H1 (cell line): ENCODE measurements around the gene BRD9. TPM values are rescaled to one million over a fixed set of nuclear protein-coding genes. Genes with fewer than 3 reads are reported as not detected.
"Not testable (repeated sequence)": the region's sequence is repeated elsewhere in the genome, so short reads cannot be mapped to it uniquely, and the experiment has no call there.

Source experiments
- CTCF ChIA-PET: fragments of 300-600 bp; sonication (Branson Sonifier 250); formaldehyde crosslinking; loops from one replicate; lab custom pipeline; 2021; ENCODE audit not compliant: partially characterized antibody; lab: Charles Lee
- POLR2A ChIA-PET: fragments of 300-600 bp; sonication (Branson Sonifier 250); formaldehyde crosslinking; loops from one replicate; lab custom pipeline; 2021; ENCODE audit warnings: inconsistent platforms; ENCODE audit not compliant: partially characterized antibody; lab: Charles Lee
- DNase-seq, 2 experiments: peaks; one replicate each; pipeline versions ENCODE4 v3.0.0 to v3.0.0-alpha.2; 2010 to 2022; ENCODE audit warnings: low spot score in 2 of 2, low read depth in 1 of 2, mixed read lengths in 1 of 2
- FAIRE-seq: peaks from 2 replicates; lab custom pipeline; 2011; peaks lifted over from hg19 to GRCh38; lab: Jason Lieb, UNC
- H2AFZ ChIP-seq: 2 replicates; pipeline ENCODE4 v1.8.1; 2012; ENCODE audit warnings: low read length, inconsistent platforms
- H2AK5ac ChIP-seq: 2 replicates; pipeline ENCODE4 v1.6.1; 2013; ENCODE audit warnings: low read depth, low read length
- H2BK120ac ChIP-seq: replicated peaks from 2 replicates; pipeline ENCODE3; 2013; ENCODE audit warnings: low read depth, low read length, inconsistent platforms
- H2BK12ac ChIP-seq: 2 replicates; pipeline ENCODE4 v1.6.1; 2013; ENCODE audit warnings: low read depth, low read length
- H2BK15ac ChIP-seq: 2 replicates; pipeline ENCODE4 v1.6.1; 2013; ENCODE audit warnings: low read length
- H2BK20ac ChIP-seq: 2 replicates; pipeline ENCODE4 v1.6.1; 2013; ENCODE audit warnings: low read length
- H2BK5ac ChIP-seq: 2 replicates; pipeline ENCODE4 v1.6.1; 2013; ENCODE audit warnings: low read depth, low read length
- H3K14ac ChIP-seq: 2 replicates; pipeline ENCODE4 v1.6.1; 2013; ENCODE audit warnings: inconsistent platforms; ENCODE audit not compliant: insufficient read length
- H3K18ac ChIP-seq: 2 replicates; pipeline ENCODE4 v1.6.1; 2013; ENCODE audit warnings: low read length; ENCODE audit errors: extremely low read depth
- H3K23ac ChIP-seq: 2 replicates; pipeline ENCODE4 v1.6.1; 2013; ENCODE audit warnings: inconsistent platforms; ENCODE audit not compliant: insufficient read length
- H3K23me2 ChIP-seq: 2 replicates; pipeline ENCODE4 v1.6.1; 2013; ENCODE audit warnings: low read depth, low read length
- H3K27ac ChIP-seq: 2 replicates; pipeline ENCODE4 v1.6.1; 2011; ENCODE audit warnings: low read depth, low read length, inconsistent platforms
- H3K27me3 ChIP-seq, 4 experiments: replicated peaks in 1 of 4; 1 replicate in 1 of 4; 2 replicates in 3 of 4; pipeline versions ENCODE4 v1.6.1 to v1.8.1; 2011 to 2013; ENCODE audit warnings: low read length in 3 of 4, mild to moderate bottlenecking in 3 of 4, inconsistent platforms in 2 of 4, mixed read lengths in 2 of 4, moderate library complexity in 1 of 4; ENCODE audit not compliant: control insufficient read depth in 3 of 4, insufficient read depth in 3 of 4; ENCODE audit errors: extremely low read depth in 1 of 4
- H3K36me3 ChIP-seq, 4 experiments: 2 replicates each; pipeline versions ENCODE4 v1.6.1 to v1.8.1; 2011 to 2013; ENCODE audit warnings: mild to moderate bottlenecking in 4 of 4, low read length in 3 of 4, moderate library complexity in 2 of 4, control low read depth in 1 of 4, inconsistent platforms in 1 of 4; ENCODE audit not compliant: insufficient read depth in 4 of 4, control insufficient read depth in 2 of 4
- H3K4ac ChIP-seq: replicated peaks from 2 replicates; pipeline ENCODE3; 2013; ENCODE audit warnings: low read length, low read depth, mixed read lengths, inconsistent platforms; ENCODE audit not compliant: insufficient read length
- H3K4me1 ChIP-seq, 4 experiments: replicated peaks in 1 of 4; 1 replicate in 1 of 4; 2 replicates in 3 of 4; pipeline versions ENCODE4 v1.6.1 to v1.8.1; 2011 to 2013; ENCODE audit warnings: low read length in 3 of 4, inconsistent platforms in 2 of 4, mixed read lengths in 1 of 4; ENCODE audit not compliant: insufficient read depth in 4 of 4, control insufficient read depth in 3 of 4
- H3K4me2 ChIP-seq, 2 experiments: 2 replicates each; pipeline versions ENCODE4 v1.6.1 to v1.8.1; 2011 to 2013; ENCODE audit warnings: low read depth in 2 of 2, low read length in 2 of 2, control low read depth in 1 of 2, inconsistent platforms in 1 of 2, mild to moderate bottlenecking in 1 of 2; ENCODE audit not compliant: insufficient read depth in 1 of 2
- H3K4me3 ChIP-seq, 4 experiments: fragments of 200-600, 300-600 bp in 1 of 4; sonication (generic), shearing (Covaris generic), sonication (Bioruptor Twin) in 1 of 4; 2 replicates each; pipeline versions ENCODE4 v1.5.1 to v1.8.1; 2011 to 2016; ENCODE audit warnings: low read length in 4 of 4, low read depth in 3 of 4, control low read depth in 2 of 4, inconsistent platforms in 2 of 4, mild to moderate bottlenecking in 2 of 4, mixed read lengths in 1 of 4, moderate library complexity in 1 of 4; ENCODE audit not compliant: insufficient read depth in 2 of 4; ENCODE audit errors: extremely low read depth in 1 of 4
- H3K56ac ChIP-seq: replicated peaks from 2 replicates; pipeline ENCODE3; 2013; ENCODE audit warnings: low read depth, mild to moderate bottlenecking, mixed read lengths, low read length, inconsistent platforms; ENCODE audit not compliant: insufficient read length
- H3K79me1 ChIP-seq: 2 replicates; pipeline ENCODE4 v1.6.1; 2013; ENCODE audit warnings: low read depth, low read length, control low read depth
- H3K79me2 ChIP-seq, 2 experiments: 2 replicates each; pipeline versions ENCODE4 v1.6.1 to v1.8.1; 2012 to 2013; ENCODE audit warnings: low read length in 2 of 2, mild to moderate bottlenecking in 2 of 2, inconsistent platforms in 1 of 2; ENCODE audit not compliant: insufficient read depth in 2 of 2, control insufficient read depth in 1 of 2
- H3K9ac ChIP-seq, 4 experiments: replicated peaks in 1 of 4; 1 replicate in 1 of 4; 2 replicates in 3 of 4; pipeline versions ENCODE4 v1.6.1 to v1.8.1; 2011 to 2013; ENCODE audit warnings: low read depth in 3 of 4, low read length in 3 of 4, control low read depth in 2 of 4, mild to moderate bottlenecking in 2 of 4, moderate library complexity in 2 of 4, inconsistent platforms in 1 of 4; ENCODE audit errors: extremely low read depth in 1 of 4
- H3K9me3 ChIP-seq, 2 experiments: 2 replicates each; pipeline versions ENCODE4 v1.6.1 to v1.8.1; 2012 to 2013; ENCODE audit warnings: mild to moderate bottlenecking in 2 of 2, moderate library complexity in 2 of 2, control low read depth in 1 of 2, inconsistent platforms in 1 of 2, low read depth in 1 of 2, low read length in 1 of 2, mixed read lengths in 1 of 2; ENCODE audit not compliant: insufficient read depth in 2 of 2
- H4K20me1 ChIP-seq, 2 experiments: replicated peaks in 1 of 2; 2 replicates each; pipeline versions ENCODE3 to v1.8.1; 2011 to 2013; ENCODE audit warnings: inconsistent platforms in 2 of 2, low read length in 2 of 2, mild to moderate bottlenecking in 1 of 2; ENCODE audit not compliant: insufficient read depth in 2 of 2, control insufficient read depth in 1 of 2
- H4K5ac ChIP-seq: 2 replicates; pipeline ENCODE4 v1.6.1; 2013; ENCODE audit warnings: low read length, low read depth, mixed read lengths, inconsistent platforms; ENCODE audit not compliant: insufficient read length
- H4K8ac ChIP-seq: 2 replicates; pipeline ENCODE4 v1.8.0; 2013; ENCODE audit warnings: mild to moderate bottlenecking, moderate library complexity, low read length, inconsistent platforms; ENCODE audit not compliant: insufficient read depth; ENCODE audit errors: extremely low read depth
- H4K91ac ChIP-seq: replicated peaks from 2 replicates; pipeline ENCODE3; 2013; ENCODE audit warnings: low read length, mixed read lengths, inconsistent platforms; ENCODE audit not compliant: insufficient read length
- WGBS, 2 experiments: shearing (Covaris generic) in 1 of 2; methylation state at CpG; one replicate each; pipeline versions ENCODE4 v1.1.6 to v1.1.7; 2013 to 2015; ENCODE audit warnings: low lambda C conversion rate in 2 of 2, mixed read lengths in 2 of 2, inconsistent platforms in 1 of 2, low coverage in 1 of 2, missing lambda C conversion rate in 1 of 2; ENCODE audit not compliant: insufficient replicate concordance in 2 of 2, insufficient coverage in 1 of 2, insufficient read length in 1 of 2; ENCODE audit errors: extremely low coverage in 1 of 2, missing lambda C conversion rate in 1 of 2; 5-methylcytosine and 5-hydroxymethylcytosine counted together
- polyA plus RNA-seq, 7 experiments: library from polyadenylated mRNA; depleted of rRNA in 3 of 7; stranded (reverse) in 5 of 7; unstranded in 2 of 7; fragments of >200 nt in 5 of 7; fragments of 200-250 nt in 2 of 7; gene quantifications; 1 replicate in 5 of 7; 2 replicates in 1 of 7; 4 replicates in 1 of 7; pipeline versions ENCODE4 v1.2.1 to v1.2.3, GENCODE V29; 2011 to 2013; ENCODE audit warnings: missing spikeins in 2 of 7, mixed read lengths in 2 of 7
- total RNA-seq: library from RNA; stranded (reverse); fragmentation: NEBNext Ultra II Directional; extraction: Animal tissue kit (Norgen Biotek cat#: 25700); gene quantifications from 2 replicates; pipeline ENCODE4 v1.2.1, GENCODE V29; 2021

BRD9 gene
- total and polyA plus RNA-seq, 2 of the 8 experiments (the other 6 are each of a cell fraction or from before 2014, with no cell fraction given) = 9.3 to 49.4 TPM

DNA sequence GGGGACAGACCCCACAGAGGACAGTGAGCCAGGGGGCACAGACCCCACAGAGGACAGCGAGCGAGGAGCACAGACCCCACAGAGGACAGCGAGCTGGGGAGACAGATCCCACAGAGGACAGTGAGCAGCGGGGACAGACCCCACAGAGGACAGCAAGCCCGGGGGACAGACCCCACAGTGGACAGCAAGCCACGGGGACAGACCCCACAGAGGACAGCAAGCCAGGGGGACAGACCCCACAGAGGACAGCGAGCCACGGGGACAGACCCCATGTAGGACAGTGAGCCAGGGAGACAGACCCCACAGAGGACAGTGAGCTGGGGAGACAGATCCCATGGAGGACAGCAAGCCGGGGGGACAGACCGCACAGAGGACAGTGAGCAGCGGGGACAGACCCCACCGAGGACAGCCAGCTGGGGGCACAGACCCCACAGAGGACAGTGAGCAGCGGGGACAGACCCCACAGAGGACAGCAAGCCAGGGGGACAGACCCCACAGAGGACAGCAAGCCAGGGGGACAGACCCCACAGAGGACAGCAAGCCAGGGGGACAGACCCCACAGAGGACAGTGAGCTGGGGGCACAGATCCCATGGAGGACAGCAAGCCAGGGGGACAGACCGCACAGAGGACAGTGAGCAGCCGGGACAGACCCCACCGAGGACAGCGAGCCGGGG lies 39.0 kb downstream of the BRD9 start:
- H2BK120ac ChIP-seq, H2BK20ac ChIP-seq, H3K4me2 ChIP-seq, H3K23ac ChIP-seq, H3K4me3 ChIP-seq, H3K18ac ChIP-seq, H2BK5ac ChIP-seq, DNase-seq, H3K27me3 ChIP-seq, H3K27ac ChIP-seq, H4K91ac ChIP-seq, FAIRE-seq, H3K4ac ChIP-seq, H3K14ac ChIP-seq, H4K5ac ChIP-seq, H2AFZ ChIP-seq, H3K9ac ChIP-seq, H3K79me2 ChIP-seq, H3K4me1 ChIP-seq, H2BK12ac ChIP-seq, H3K36me3 ChIP-seq, H4K8ac ChIP-seq, H3K79me1 ChIP-seq, CTCF ChIA-PET, H3K9me3 ChIP-seq, H2AK5ac ChIP-seq, H3K56ac ChIP-seq, H2BK15ac ChIP-seq: not testable (repeated sequence)
- 89% methylated on average over 18 of the region's 18 CpGs; no CpG with 5 or more reads in 1 of the 2 experiments for WGBS, 2 experiments
- Histone ChIP-seq H4K20me1 (peaks cover 0 to 12% of the 10 kb centered on the region in 2 experiments), H3K23me2 (peaks cover 11% of the 10 kb centered on the region; the same call in 1 of the 2 replicates)
- POLR2A ChIA-PET = interaction anchor here (0.7 to 1.0 kb wide), 2 partner anchors 8 to 11 kb away, joined by 3 to 7 read pairs; no protein-coding TSS in a partner anchor
